Germinal center (tissue), 1 donor: ENCODE results near the gene TMEM255A.

Source experiments
- DNase-seq: peaks from one replicate; pipeline ENCODE4 v3.0.0; 2012; ENCODE audit warnings: mixed read lengths, low spot score

The TMEM255A gene

GRCh38 chrX:120269373-120270035 is 41.8 kb downstream of the TMEM255A start:
- DNase-seq, result no peak

GRCh38 chrX:120264341-120264740 is 46.9 kb downstream of the TMEM255A start:
- DNase-seq, result no peak

GRCh38 chrX:120262859-120263708 is 48.2 kb downstream of the TMEM255A start:
- no peak for DNase-seq

- DNase-seq, result no peak
Observed at GRCh38 chrX:120260369-120260768, 50.9 kb downstream of the TMEM255A start.

- no peak for DNase-seq
Observed at GRCh38 chrX:120253784-120254183, 57.5 kb downstream of the TMEM255A start.

- DNase-seq, result peak; percentile 38
Observed at GRCh38 chrX:120251471-120252011, 59.7 kb downstream of the TMEM255A start.

GRCh38 chrX:120250522-120251271 is 60.6 kb downstream of the TMEM255A start, which contains the start of gene ZBTB33:
Gene ZBTB33 (plus strand): TSS chrX:120250812. CDS start chrX:120253416, 2,604 bp downstream.
- DNase-seq, result peak; percentile 83

- peak; percentile 15 for DNase-seq
Observed at GRCh38 chrX:120244735-120245498, 66.3 kb downstream of the TMEM255A start.

- no peak for DNase-seq
Observed at GRCh38 chrX:120244395-120244734, 66.9 kb downstream of the TMEM255A start.

- DNase-seq, result no peak
Observed at GRCh38 chrX:120242813-120243212, 68.4 kb downstream of the TMEM255A start.

GRCh38 chrX:120238933-120239332 is 72.3 kb downstream of the TMEM255A start:
- DNase-seq, result no peak

GRCh38 chrX:120236687-120237479 is 74.4 kb downstream of the TMEM255A start:
- DNase-seq, result no peak

GRCh38 chrX:120235284-120235683 is 76.0 kb downstream of the TMEM255A start:
- no peak for DNase-seq

- DNase-seq, result no peak
Observed at GRCh38 chrX:120228187-120228908, 82.9 kb downstream of the TMEM255A start.

- DNase-seq, result no peak
Observed at GRCh38 chrX:120224388-120224787, 86.9 kb downstream of the TMEM255A start.

- no peak for DNase-seq
Observed at GRCh38 chrX:120223374-120223773, 87.9 kb downstream of the TMEM255A start.

- peak; percentile 36 for DNase-seq
Observed at GRCh38 chrX:120213438-120214265, 97.6 kb downstream of the TMEM255A start.
